Cardiac muscle cell (in vitro differentiated cells and primary cell): Measurements from ENCODE around the gene PHLDA1. TPM values are rescaled to one million over a fixed set of nuclear protein-coding genes. Genes with fewer than 3 reads are reported as not detected.

ENCODE experiments used
- DNase-seq, 2 donors: peaks; one replicate each; pipeline versions ENCODE4 v3.0.0 to v3.0.0-alpha.2; 2010 to 2017; ENCODE audit warnings: low read depth in 1 of 2, low spot score in 1 of 2
- H3K27ac ChIP-seq: fragments of 200-600 bp; sonication (generic); 2 replicates; pipeline ENCODE4 v1.5.1; 2016
- H3K27me3 ChIP-seq: fragments of 200-600 bp; sonication (generic); 2 replicates; pipeline ENCODE4 v1.6.0; 2016; ENCODE audit warnings: control low read depth
- H3K36me3 ChIP-seq: fragments of 200-600 bp; sonication (generic); 2 replicates; pipeline ENCODE4 v1.5.1; 2016; ENCODE audit warnings: control low read depth
- H3K4me1 ChIP-seq: fragments of 200-600 bp; sonication (generic); 2 replicates; pipeline ENCODE4 v1.8.1; 2017; ENCODE audit warnings: low read depth, mild to moderate bottlenecking, mixed run types
- H3K4me3 ChIP-seq: fragments of 200-600 bp; sonication (generic); 2 replicates; pipeline ENCODE4 v1.5.1; 2016; ENCODE audit warnings: mild to moderate bottlenecking
- H3K9me3 ChIP-seq: fragments of 200-600 bp; sonication (generic); 2 replicates; pipeline ENCODE4 v1.5.1; 2017; ENCODE audit warnings: low read depth, mild to moderate bottlenecking, control low read depth
- polyA plus RNA-seq: library from polyadenylated mRNA; unstranded; fragments of >200 nt; fragmentation: Nextera tagmentation; extraction: Ambion mirVana; gene quantifications from 2 replicates; pipeline ENCODE4 v1.2.1, GENCODE V29; 2016
- total RNA-seq: library from RNA; depleted of rRNA; stranded (reverse); fragments of >200 nt; gene quantifications from 2 replicates; pipeline ENCODE4 v1.2.3, GENCODE V29; 2016
- TF ChIP-seq, protein P1 (sequence below): IDR thresholded peaks from 2 replicates; pipeline ENCODE4 v1.5.1; 2012; ENCODE audit warnings: low read depth, mild to moderate bottlenecking, low read length

Gene PHLDA1
- total and polyA plus RNA-seq, 2 experiments from 2014 or later = 5.8 to 8.1 TPM

DNA sequence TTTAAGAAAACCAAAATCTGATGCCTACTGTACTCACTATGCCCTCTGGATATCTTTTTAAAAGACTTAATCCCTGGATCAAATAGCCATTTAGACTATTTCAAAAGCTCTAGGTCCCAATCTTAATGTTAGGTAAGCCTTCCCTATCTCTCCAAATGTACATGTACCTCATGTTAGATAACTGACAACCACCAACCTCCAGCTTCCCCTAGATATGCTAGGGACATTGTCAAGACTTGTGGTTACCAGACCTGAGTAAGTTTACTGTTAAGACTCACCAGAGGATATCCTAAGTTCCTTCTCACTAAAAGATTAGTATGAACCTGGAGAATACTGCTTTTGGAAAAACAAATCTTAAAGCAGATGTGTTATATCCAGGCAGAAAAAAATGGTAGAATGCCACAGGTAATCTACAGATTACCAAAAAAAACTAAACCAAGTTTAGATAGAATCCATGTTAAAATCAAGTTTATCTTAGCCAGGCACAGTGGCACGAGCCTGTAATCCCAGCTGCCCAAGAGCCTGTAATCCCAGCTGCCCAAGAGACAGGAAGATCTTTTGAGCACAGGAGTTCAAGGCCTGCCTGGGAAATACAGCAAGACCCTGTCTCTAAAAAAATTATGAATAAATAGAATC lies 43.2 kb upstream of the PHLDA1 start:
- Histone ChIP-seq H3K9me3 (no peaks in the 10 kb centered on the region), H3K36me3 (no peaks in the 10 kb centered on the region), H3K4me3 (no peak overlapping the region), H3K27ac (peak overlapping the region; percentile 78), H3K27me3 (no peaks in the 10 kb centered on the region), H3K4me1 (peaks cover 47% of the 10 kb centered on the region)
- TF ChIP-seq, protein P1, sequence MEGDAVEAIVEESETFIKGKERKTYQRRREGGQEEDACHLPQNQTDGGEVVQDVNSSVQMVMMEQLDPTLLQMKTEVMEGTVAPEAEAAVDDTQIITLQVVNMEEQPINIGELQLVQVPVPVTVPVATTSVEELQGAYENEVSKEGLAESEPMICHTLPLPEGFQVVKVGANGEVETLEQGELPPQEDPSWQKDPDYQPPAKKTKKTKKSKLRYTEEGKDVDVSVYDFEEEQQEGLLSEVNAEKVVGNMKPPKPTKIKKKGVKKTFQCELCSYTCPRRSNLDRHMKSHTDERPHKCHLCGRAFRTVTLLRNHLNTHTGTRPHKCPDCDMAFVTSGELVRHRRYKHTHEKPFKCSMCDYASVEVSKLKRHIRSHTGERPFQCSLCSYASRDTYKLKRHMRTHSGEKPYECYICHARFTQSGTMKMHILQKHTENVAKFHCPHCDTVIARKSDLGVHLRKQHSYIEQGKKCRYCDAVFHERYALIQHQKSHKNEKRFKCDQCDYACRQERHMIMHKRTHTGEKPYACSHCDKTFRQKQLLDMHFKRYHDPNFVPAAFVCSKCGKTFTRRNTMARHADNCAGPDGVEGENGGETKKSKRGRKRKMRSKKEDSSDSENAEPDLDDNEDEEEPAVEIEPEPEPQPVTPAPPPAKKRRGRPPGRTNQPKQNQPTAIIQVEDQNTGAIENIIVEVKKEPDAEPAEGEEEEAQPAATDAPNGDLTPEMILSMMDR = no peak
- DNase-seq = no peak

DNA sequence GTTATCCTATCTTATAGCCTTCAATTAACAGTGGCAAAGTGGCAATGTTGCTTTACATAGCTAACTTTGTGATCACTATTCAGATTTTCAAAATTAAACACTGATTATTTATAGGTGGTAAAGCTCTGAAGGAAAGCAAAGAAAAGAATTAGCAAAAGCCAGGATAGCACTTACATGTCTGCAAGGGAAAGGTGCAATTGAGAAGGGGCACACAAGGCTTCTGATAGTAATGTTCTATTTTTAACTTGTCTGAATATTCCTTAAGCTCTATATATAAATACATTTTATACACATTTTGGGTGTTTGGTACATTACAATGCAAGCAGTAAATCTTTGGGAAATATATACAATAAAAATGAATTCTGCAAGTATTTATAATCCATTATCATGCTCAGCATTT lies 42.0 kb upstream of the PHLDA1 start:
- Histone ChIP-seq H3K9me3 (no peaks in the 10 kb centered on the region), H3K27me3 (no peaks in the 10 kb centered on the region), H3K4me1 (peaks cover 47% of the 10 kb centered on the region), H3K36me3 (no peaks in the 10 kb centered on the region), H3K4me3 (peak overlapping the region; percentile 3), H3K27ac (peak overlapping the region; percentile 78)
- DNase-seq = peak in 1 of 2 donors; percentile 21
- TF ChIP-seq, protein P1 = no peak

DNA sequence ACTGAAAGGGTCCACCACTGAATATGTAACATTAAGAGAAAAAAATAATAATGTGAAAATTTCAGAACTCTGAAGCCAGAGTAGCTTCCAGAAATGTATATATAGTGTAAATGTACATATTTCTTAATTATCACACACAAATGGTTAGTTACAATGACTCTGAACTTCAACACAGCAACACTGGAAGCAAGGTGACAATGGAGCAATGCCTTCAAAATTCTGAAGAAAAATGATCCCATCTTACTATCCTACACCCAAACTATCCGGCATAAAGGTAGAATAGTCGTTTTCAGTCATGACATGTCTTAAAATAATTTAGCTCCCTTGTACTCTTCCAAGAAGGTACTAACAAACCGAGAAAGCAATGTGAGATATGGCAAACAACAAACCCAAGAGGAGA lies 41.0 kb upstream of the PHLDA1 start:
- peak overlapping the region; percentile 78 for H3K27ac ChIP-seq
- peaks cover 8% of the 10 kb centered on the region for H3K36me3 ChIP-seq
- TF ChIP-seq, protein P1 = no peak
- H3K4me1 ChIP-seq = peaks cover 47% of the 10 kb centered on the region
- H3K4me3 ChIP-seq = no peak overlapping the region
- no peak for DNase-seq
- H3K9me3 ChIP-seq = no peaks in the 10 kb centered on the region
- H3K27me3 ChIP-seq = no peaks in the 10 kb centered on the region

DNA sequence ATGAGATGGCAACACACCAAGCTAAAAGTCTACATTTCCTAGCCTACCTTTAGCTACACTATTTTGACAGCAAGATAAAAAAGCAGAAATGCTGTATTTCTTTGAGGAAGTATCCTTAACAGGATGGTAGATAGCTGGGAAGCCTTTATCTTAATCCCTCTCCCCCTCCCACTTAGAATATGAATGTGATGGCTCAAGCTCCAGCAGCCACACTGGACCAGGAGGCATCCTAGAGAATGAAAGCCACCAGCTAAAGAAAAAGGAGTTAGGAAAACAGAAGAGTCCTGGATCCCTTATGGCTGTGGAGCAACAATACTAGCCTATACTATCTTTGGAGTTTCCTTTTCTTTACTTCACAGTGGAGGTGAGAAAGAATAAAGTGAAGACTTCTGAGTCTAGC lies 37.8 kb upstream of the PHLDA1 start:
- Histone ChIP-seq H3K4me3 (no peak overlapping the region), H3K27me3 (no peaks in the 10 kb centered on the region), H3K9me3 (no peaks in the 10 kb centered on the region), H3K4me1 (peaks cover 36% of the 10 kb centered on the region), H3K27ac (no peak overlapping the region), H3K36me3 (peaks cover 17% of the 10 kb centered on the region)
- DNase-seq = no peak
- TF ChIP-seq, protein P1 = no peak

DNA sequence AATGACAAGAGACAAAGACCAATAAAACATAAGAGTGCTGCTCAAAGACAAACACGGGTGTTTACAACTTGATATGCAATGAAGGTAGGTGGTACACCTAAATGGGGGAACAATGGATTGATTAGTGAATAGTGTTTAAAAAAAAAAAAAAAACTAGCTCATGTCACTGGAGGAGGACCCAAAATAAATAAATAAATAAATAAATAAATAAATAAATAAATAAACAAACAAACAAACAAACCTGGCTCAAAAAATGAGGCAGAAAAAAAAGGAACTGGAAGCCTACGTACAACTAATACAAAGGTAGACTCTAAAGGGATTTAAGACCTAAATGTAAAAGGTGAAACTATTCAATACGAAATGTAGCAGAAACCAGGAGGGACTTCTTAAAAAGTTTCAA lies 34.3 kb upstream of the PHLDA1 start:
- no peak for DNase-seq
- Histone ChIP-seq H3K27me3 (no peaks in the 10 kb centered on the region), H3K27ac (no peak overlapping the region), H3K4me3 (no peak overlapping the region), H3K9me3 (no peaks in the 10 kb centered on the region), H3K36me3 (peaks cover 20% of the 10 kb centered on the region), H3K4me1 (peaks cover 14% of the 10 kb centered on the region)
- TF ChIP-seq, protein P1 = no peak

DNA sequence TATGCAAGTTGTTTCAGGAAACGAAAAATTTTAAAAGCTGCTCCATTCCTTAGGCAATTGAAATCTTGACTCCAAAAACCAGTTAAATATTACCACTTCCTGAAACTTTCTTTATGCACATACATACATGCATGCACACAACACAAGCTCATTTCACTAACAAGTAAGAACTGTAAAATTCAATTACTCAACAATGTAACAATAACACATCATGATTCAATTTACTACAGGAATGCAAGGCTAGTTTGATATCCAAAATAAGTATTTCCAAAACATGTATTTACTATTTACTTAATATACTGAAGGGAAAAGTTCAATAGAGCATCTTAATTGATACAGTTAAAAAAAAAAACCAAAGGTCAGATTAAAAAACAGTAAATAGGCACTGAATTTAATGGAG lies 33.3 kb upstream of the PHLDA1 start:
- no peak for DNase-seq
- Histone ChIP-seq H3K27ac (no peak overlapping the region), H3K4me3 (no peak overlapping the region), H3K9me3 (no peaks in the 10 kb centered on the region), H3K36me3 (peaks cover 28% of the 10 kb centered on the region), H3K4me1 (peaks cover 14% of the 10 kb centered on the region), H3K27me3 (no peaks in the 10 kb centered on the region)
- TF ChIP-seq, protein P1 = no peak
